Panc1 (cell line): ENCODE measurements around the gene SPSB1. TPM values are rescaled to one million over a fixed set of nuclear protein-coding genes. Genes with fewer than 3 reads are reported as not detected.

Experiments
- ATAC-seq: fragments of 200-7000 bp; cut with Tn5 transposase; 2 replicates; pipeline ENCODE4 v1.9.1; 2020; ENCODE audit warnings: mild to moderate bottlenecking, moderate library complexity
- BruUV-seq: library from RNA; stranded (reverse); fragments of 400-500 nt; replicated peaks from 2 replicates; lab custom pipeline; 2021; lab: Mats Ljungman, UMichigan
- CTCF ChIA-PET: fragments of 300-600 bp; sonication (Branson Sonifier 250); formaldehyde crosslinking; loops from one replicate; lab custom pipeline; 2022; ENCODE audit warnings: antibody characterized with exemption; lab: Charles Lee
- POLR2A ChIA-PET: fragments of 300-600 bp; sonication (Branson Sonifier 250); formaldehyde crosslinking; loops from one replicate; lab custom pipeline; 2022; ENCODE audit warnings: antibody characterized with exemption; lab: Charles Lee
- DNase-seq: peaks from one replicate; pipeline ENCODE4 v3.0.0-alpha.2; 2010; ENCODE audit warnings: low read depth, low spot score
- H3K27ac ChIP-seq: 2 replicates; pipeline ENCODE4 v1.5.1; 2011; ENCODE audit warnings: mild to moderate bottlenecking, low read length, inconsistent platforms
- H3K27me3 ChIP-seq: fragments of 200-500 bp; sonication (Bioruptor generic); 2 replicates; pipeline ENCODE4 v1.6.0; 2014; ENCODE audit warnings: low read length, inconsistent platforms; ENCODE audit not compliant: control insufficient read depth, insufficient read depth
- H3K36me3 ChIP-seq: fragments of 200-500 bp; sonication (Bioruptor generic); 2 replicates; pipeline ENCODE4 v1.5.1; 2014; ENCODE audit warnings: inconsistent platforms, mild to moderate bottlenecking, low read length, moderate library complexity; ENCODE audit not compliant: control insufficient read depth, insufficient read depth
- H3K4me1 ChIP-seq: 2 replicates; pipeline ENCODE4 v1.5.1; 2011; ENCODE audit warnings: inconsistent platforms, mild to moderate bottlenecking, low read length, moderate library complexity; ENCODE audit not compliant: control insufficient read depth, insufficient read depth
- H3K4me3 ChIP-seq, 2 experiments: 2 replicates each; pipeline ENCODE4 v1.5.1; 2011 to 2012; ENCODE audit warnings: low read depth in 2 of 2, low read length in 2 of 2, mild to moderate bottlenecking in 2 of 2, inconsistent platforms in 1 of 2, moderate library complexity in 1 of 2
- H3K9me3 ChIP-seq: fragments of 200-500 bp; sonication (Bioruptor generic); 2 replicates; pipeline ENCODE4 v1.5.1; 2014; ENCODE audit warnings: low read depth, mild to moderate bottlenecking, inconsistent platforms, low read length, moderate library complexity; ENCODE audit not compliant: control insufficient read depth, insufficient read depth
- POLR2AphosphoS5 ChIP-seq: IDR thresholded peaks from 2 replicates; pipeline ENCODE4 v1.6.1; 2012; ENCODE audit warnings: mild to moderate bottlenecking, low read depth, low read length, moderate library complexity
- SIN3A ChIP-seq: IDR thresholded peaks from 2 replicates; pipeline ENCODE4 v1.6.1; 2012; ENCODE audit warnings: low read depth, mild to moderate bottlenecking, low read length, moderate library complexity, borderline replicate concordance; ENCODE audit not compliant: insufficient read depth
- TCF7L2 ChIP-seq: IDR thresholded peaks from 2 replicates; pipeline ENCODE4 v1.6.1; 2011; ENCODE audit warnings: mild to moderate bottlenecking, low read depth, low read length, inconsistent platforms
- in situ Hi-C: cut with HindIII; loops from 2 replicates; pipeline ENCODE4 v1.10.0; 2016; ENCODE audit warnings: low sequenced_read_pairs, low pct_unique_long_range_greater_than_20kb
- intact Hi-C: fragments of 100-400 bp; cut with micrococcal nuclease; formaldehyde crosslinking; loops from one replicate; pipeline ENCODE4 v1.10.0; 2022; ENCODE audit not compliant: unreplicated experiment
- total RNA-seq: library from RNA; stranded (reverse); gene quantifications from one replicate; pipeline ENCODE4 v1.2.1, GENCODE V29; 2021; ENCODE audit not compliant: unreplicated experiment
- TF ChIP-seq, protein P1 (sequence below), 2 experiments: IDR thresholded peaks; 2 replicates each; pipeline ENCODE4 v1.6.1; 2011 to 2012; ENCODE audit warnings: low read depth in 2 of 2, control low read depth in 1 of 2, low read length in 1 of 2, mild to moderate bottlenecking in 1 of 2, moderate library complexity in 1 of 2; ENCODE audit not compliant: insufficient read depth in 1 of 2
- TF ChIP-seq, protein P2 (sequence below): fragments of 450-650 bp; IDR thresholded peaks from 2 replicates; pipeline ENCODE4 v1.5.1; 2017; ENCODE audit warnings: mild to moderate bottlenecking

Gene SPSB1
- total RNA-seq, 1 experiment from 2014 or later, result 73.7 TPM

DNA sequence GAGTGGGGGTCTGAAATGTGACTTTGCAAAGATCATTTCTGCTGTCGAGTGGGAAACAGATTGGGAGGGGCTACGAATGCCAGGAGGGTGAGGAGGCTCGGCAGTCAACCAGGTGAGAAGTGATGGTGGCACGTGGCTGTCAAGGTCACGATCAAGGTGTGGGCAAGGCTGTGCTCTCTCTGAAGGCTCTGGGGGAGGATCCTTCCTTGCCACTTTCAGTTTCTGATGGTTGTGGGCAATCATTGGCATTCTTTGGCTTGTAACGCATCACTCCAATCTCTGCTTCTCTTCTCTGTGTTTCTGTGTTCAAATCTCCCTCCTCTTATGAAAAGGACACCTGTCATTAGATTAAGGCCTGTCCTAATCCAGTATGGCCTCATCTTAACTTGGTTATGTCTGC, 6.1 kb upstream of the SPSB1 start:
- H3K36me3 ChIP-seq, result no peaks in the 10 kb centered on the region
- H3K4me1 ChIP-seq, result peaks cover 28% of the 10 kb centered on the region
- no TSS peak for BruUV-seq
- TF ChIP-seq TCF7L2, result no peak
- TF ChIP-seq SIN3A, result no peak
- TF ChIP-seq POLR2AphosphoS5, result no peak
- TF ChIP-seq, protein P1, sequence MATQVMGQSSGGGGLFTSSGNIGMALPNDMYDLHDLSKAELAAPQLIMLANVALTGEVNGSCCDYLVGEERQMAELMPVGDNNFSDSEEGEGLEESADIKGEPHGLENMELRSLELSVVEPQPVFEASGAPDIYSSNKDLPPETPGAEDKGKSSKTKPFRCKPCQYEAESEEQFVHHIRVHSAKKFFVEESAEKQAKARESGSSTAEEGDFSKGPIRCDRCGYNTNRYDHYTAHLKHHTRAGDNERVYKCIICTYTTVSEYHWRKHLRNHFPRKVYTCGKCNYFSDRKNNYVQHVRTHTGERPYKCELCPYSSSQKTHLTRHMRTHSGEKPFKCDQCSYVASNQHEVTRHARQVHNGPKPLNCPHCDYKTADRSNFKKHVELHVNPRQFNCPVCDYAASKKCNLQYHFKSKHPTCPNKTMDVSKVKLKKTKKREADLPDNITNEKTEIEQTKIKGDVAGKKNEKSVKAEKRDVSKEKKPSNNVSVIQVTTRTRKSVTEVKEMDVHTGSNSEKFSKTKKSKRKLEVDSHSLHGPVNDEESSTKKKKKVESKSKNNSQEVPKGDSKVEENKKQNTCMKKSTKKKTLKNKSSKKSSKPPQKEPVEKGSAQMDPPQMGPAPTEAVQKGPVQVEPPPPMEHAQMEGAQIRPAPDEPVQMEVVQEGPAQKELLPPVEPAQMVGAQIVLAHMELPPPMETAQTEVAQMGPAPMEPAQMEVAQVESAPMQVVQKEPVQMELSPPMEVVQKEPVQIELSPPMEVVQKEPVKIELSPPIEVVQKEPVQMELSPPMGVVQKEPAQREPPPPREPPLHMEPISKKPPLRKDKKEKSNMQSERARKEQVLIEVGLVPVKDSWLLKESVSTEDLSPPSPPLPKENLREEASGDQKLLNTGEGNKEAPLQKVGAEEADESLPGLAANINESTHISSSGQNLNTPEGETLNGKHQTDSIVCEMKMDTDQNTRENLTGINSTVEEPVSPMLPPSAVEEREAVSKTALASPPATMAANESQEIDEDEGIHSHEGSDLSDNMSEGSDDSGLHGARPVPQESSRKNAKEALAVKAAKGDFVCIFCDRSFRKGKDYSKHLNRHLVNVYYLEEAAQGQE (IDR thresholded peaks at IDR 0.05; ENCODE audit: insufficient read depth in 1 of 2, low read depth in 2 of 2, low read length in 1 of 2), result no peak
- TF ChIP-seq, protein P2, sequence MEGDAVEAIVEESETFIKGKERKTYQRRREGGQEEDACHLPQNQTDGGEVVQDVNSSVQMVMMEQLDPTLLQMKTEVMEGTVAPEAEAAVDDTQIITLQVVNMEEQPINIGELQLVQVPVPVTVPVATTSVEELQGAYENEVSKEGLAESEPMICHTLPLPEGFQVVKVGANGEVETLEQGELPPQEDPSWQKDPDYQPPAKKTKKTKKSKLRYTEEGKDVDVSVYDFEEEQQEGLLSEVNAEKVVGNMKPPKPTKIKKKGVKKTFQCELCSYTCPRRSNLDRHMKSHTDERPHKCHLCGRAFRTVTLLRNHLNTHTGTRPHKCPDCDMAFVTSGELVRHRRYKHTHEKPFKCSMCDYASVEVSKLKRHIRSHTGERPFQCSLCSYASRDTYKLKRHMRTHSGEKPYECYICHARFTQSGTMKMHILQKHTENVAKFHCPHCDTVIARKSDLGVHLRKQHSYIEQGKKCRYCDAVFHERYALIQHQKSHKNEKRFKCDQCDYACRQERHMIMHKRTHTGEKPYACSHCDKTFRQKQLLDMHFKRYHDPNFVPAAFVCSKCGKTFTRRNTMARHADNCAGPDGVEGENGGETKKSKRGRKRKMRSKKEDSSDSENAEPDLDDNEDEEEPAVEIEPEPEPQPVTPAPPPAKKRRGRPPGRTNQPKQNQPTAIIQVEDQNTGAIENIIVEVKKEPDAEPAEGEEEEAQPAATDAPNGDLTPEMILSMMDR, result no peak
- H3K27me3 ChIP-seq, result no peaks in the 10 kb centered on the region
- intact Hi-C loops (no loop called here), in situ Hi-C loops (no loop called here)
- ATAC-seq (no peak), DNase-seq (no peak)
- CTCF ChIA-PET, result no interaction called here
- peaks cover 6% of the 10 kb centered on the region; the same call in 1 of the 2 replicates for H3K9me3 ChIP-seq
- no peak overlapping the region for H3K4me3 ChIP-seq
- no peak overlapping the region for H3K27ac ChIP-seq
- POLR2A ChIA-PET, result no interaction called here

DNA sequence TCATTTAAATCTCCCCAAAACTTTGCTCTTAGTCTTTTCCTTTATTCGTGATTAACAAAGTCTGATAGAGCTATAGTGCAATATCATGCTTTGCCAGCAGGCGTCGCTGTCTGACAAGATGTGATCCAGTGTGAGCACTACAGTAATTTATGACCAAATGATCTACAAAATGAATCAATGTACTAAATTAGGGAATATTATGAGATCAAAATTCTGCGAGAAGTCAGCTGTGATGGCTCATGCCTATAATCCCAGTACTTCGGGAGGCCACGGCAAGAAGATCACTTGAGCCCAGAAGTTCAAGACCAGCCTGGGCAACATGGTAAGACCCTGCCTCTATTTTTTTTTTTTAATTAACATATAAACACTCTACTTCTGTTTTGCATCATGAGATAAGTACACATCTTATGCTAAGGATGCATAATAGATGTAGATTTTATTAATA, 3.6 kb upstream of the SPSB1 start:
- H3K4me1 ChIP-seq, result peaks cover 22% of the 10 kb centered on the region
- no TSS peak for BruUV-seq
- DNase-seq (peak; percentile 88), ATAC-seq (no peak)
- peak overlapping the region; percentile 66 for H3K27ac ChIP-seq
- intact Hi-C loops, result loop anchor here (1.0 kb wide), 1 partner anchor 202 kb away; no protein-coding TSS in a partner anchor
- no peaks in the 10 kb centered on the region for H3K36me3 ChIP-seq
- TF ChIP-seq POLR2AphosphoS5 (no peak), SIN3A (no peak), TCF7L2 (no peak)
- TF ChIP-seq, protein P2, result peak; percentile 93
- TF ChIP-seq, protein P1 (IDR thresholded peaks at IDR 0.05; ENCODE audit: insufficient read depth in 1 of 2, low read depth in 2 of 2, low read length in 1 of 2), result no peak
- ChIA-PET CTCF (interaction anchor here (0.6 to 2.6 kb wide), 7 partner anchors 19 to 384 kb away, joined by 3 to 23 read pairs (median 3); partner anchors contain the start of gene H6PD), POLR2A (interaction anchor here (0.6 kb wide), 1 partner anchor 269 kb away, joined by 3 read pairs; no protein-coding TSS in a partner anchor)
- in situ Hi-C loops, result no loop called here
- H3K4me3 ChIP-seq, result no peak overlapping the region
- H3K27me3 ChIP-seq, result no peaks in the 10 kb centered on the region
- peaks cover 6% of the 10 kb centered on the region; the same call in 1 of the 2 replicates for H3K9me3 ChIP-seq
